SH-SY5Y (cell line): ENCODE data around the gene IFNG-AS1.

Experiments used
- GATA2 ChIP-seq: IDR thresholded peaks from 2 replicates; pipeline ENCODE4 v1.6.1; 2011; ENCODE audit warnings: mild to moderate bottlenecking, low read depth, low read length
- GATA3 ChIP-seq: IDR thresholded peaks from 2 replicates; pipeline ENCODE4 v1.6.1; 2011; ENCODE audit warnings: low read depth, mild to moderate bottlenecking, low read length, moderate library complexity

- TF ChIP-seq GATA2 (no peak), GATA3 (no peak)
Measured at GRCh38 chr12:68038650-68039049, 49.4 kb downstream of the IFNG-AS1 start.
